Activated CD8-positive, alpha-beta memory T cell treated with anti-CD3 and anti-CD28 coated beads, Interleukin-2, amount 10 ng/mL, durations not matched to agents 7 days and 5 days (primary cell): ENCODE measurements around the gene KRTAP4-9. TPM values are rescaled to one million over a fixed set of nuclear protein-coding genes. Genes with fewer than 3 reads are reported as not detected.
"Not testable (repeated sequence)": the region's sequence is repeated elsewhere in the genome, so short reads cannot be mapped to it uniquely, and the experiment has no call there.

Experiments used
- ATAC-seq: fragments of 150-1000 bp; cut with Tn5 transposase; one replicate; pipeline ENCODE4 v1.10.0; 2021; ENCODE audit warnings: moderate library complexity
- CTCF ChIA-PET: fragments of 350-600 bp; sonication (Branson Sonifier 250); formaldehyde crosslinking; loops from one replicate; lab custom pipeline; 2021; ENCODE audit warnings: antibody characterized with exemption; lab: Charles Lee
- DNase-seq: peaks from one replicate; pipeline ENCODE4 v3.0.0-alpha.2; 2020
- H3K27ac Mint-ChIP-seq: one replicate; pipeline ENCODE4 v1.8.0; 2021; ENCODE audit warnings: mild to moderate bottlenecking, mixed read lengths
- H3K27me3 Mint-ChIP-seq: one replicate; pipeline ENCODE4 v1.8.0; 2021; ENCODE audit warnings: mixed read lengths
- H3K36me3 Mint-ChIP-seq: one replicate; pipeline ENCODE4 v1.8.0; 2021; ENCODE audit warnings: mild to moderate bottlenecking, mixed read lengths
- H3K4me1 Mint-ChIP-seq: one replicate; pipeline ENCODE4 v1.8.0; 2021; ENCODE audit warnings: mixed read lengths
- H3K4me3 Mint-ChIP-seq: one replicate; pipeline ENCODE4 v1.8.0; 2021; ENCODE audit warnings: mild to moderate bottlenecking, moderate library complexity, mixed read lengths
- H3K9me3 Mint-ChIP-seq: one replicate; pipeline ENCODE4 v1.8.0; 2022; ENCODE audit warnings: low read depth, mixed read lengths
- total RNA-seq, 2 experiments: library from RNA; stranded (reverse); gene quantifications; one replicate each; pipeline ENCODE4 v1.2.3, GENCODE V29; 2021

The KRTAP4-9 gene
- total RNA-seq, 2 experiments from 2014 or later: not detected

- Mint-ChIP-seq H3K4me3 (no peak overlapping the region), H3K36me3 (no peaks in the 10 kb centered on the region), H3K4me1 (peaks cover 10% of the 10 kb centered on the region), H3K9me3 (peaks cover 2% of the 10 kb centered on the region), H3K27ac (no peak overlapping the region), H3K27me3 (peaks cover 18% of the 10 kb centered on the region)
- CTCF ChIA-PET: no interaction called here
- ATAC-seq (no peak), DNase-seq (no peak)
Observed at GRCh38 chr17:41125064-41125463, 19.9 kb downstream of the KRTAP4-9 start.

GRCh38 chr17:41126412-41126811 lies 21.2 kb downstream of the KRTAP4-9 start:
- Mint-ChIP-seq H3K27me3 (peaks cover 18% of the 10 kb centered on the region), H3K4me1 (peaks cover 5% of the 10 kb centered on the region), H3K36me3 (no peaks in the 10 kb centered on the region), H3K9me3 (peaks cover 2% of the 10 kb centered on the region), H3K27ac (no peak overlapping the region), H3K4me3 (no peak overlapping the region)
- ATAC-seq: no peak
- CTCF ChIA-PET: no interaction called here
- no peak for DNase-seq

DNA sequence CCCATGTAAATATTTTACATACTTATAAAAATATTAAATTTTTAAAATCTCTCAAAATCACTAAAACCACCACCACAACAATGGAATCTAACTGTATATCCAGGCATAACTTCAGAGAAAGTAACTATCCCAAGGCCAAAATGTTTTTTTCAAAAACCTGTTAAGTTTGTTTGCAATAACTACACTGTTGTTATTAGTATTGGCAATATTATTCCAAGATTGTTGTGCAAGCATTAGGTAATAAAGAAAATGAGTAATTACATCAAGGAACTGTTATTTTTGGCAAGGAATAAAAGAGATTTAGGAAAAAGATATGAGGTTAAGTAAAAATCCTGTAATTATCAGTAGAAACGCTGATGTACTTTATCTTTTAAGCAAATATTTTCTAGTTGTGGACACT lies 22.2 kb downstream of the KRTAP4-9 start:
- Mint-ChIP-seq H3K4me1 (peaks cover 5% of the 10 kb centered on the region), H3K27me3 (peaks cover 15% of the 10 kb centered on the region), H3K27ac (no peak overlapping the region), H3K4me3 (no peak overlapping the region), H3K36me3 (no peaks in the 10 kb centered on the region), H3K9me3 (peaks cover 2% of the 10 kb centered on the region)
- CTCF ChIA-PET: no interaction called here
- DNase-seq (no peak), ATAC-seq (no peak)

- Mint-ChIP-seq H3K4me1 (no peaks in the 10 kb centered on the region), H3K9me3 (no peaks in the 10 kb centered on the region), H3K27me3 (peaks cover 11% of the 10 kb centered on the region), H3K27ac (no peak overlapping the region), H3K36me3 (no peaks in the 10 kb centered on the region), H3K4me3 (no peak overlapping the region)
- DNase-seq (no peak), ATAC-seq (no peak)
- CTCF ChIA-PET: no interaction called here
Observed at GRCh38 chr17:41131979-41132378, 26.8 kb downstream of the KRTAP4-9 start.

DNA sequence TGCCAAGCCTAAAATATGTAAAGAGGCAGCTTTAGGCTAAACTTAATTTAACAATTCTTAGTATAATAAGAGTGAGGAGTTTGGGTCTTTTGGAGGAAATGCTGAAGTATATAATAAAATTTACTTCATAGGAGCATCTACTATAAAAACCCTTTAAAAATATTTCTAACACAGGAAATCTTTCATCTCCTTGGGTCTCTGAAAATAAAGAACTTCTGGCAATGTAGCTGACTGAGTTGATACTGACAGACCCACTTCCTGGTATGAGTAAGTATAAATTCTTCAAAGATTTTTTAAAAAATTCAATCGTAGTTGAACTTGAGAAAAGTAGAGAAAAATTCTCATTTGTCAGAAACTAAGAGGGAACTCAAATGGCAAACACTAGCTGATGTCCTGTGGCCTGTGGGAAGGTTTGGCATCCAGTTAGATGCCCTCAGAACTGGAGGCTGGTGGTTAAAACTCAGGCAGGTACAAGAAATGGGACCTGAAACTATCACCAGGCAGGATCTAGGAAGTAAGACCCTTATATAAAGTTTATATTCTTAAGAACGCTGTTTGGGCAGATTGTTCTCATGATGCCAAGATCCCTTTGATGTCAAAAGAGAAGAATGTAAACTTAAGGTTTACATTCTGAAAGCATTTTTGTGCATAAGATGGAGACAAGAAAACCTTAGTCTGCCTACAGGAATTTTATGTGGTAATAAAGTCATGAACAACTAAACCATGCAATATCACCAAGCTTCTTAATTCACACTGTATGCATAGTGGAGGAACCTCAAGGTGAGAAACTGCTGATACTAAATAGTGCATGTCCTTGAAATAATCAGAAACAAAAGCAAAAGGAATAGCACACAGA lies 28.9 kb downstream of the KRTAP4-9 start:
- H3K4me1 Mint-ChIP-seq: no peaks in the 10 kb centered on the region
- H3K4me3 Mint-ChIP-seq: no peak overlapping the region
- DNase-seq: no peak
- H3K27ac Mint-ChIP-seq: no peak overlapping the region
- H3K9me3 Mint-ChIP-seq: peaks cover 3% of the 10 kb centered on the region
- no peaks in the 10 kb centered on the region for H3K36me3 Mint-ChIP-seq
- no peak for ATAC-seq
- H3K27me3 Mint-ChIP-seq: peaks cover 9% of the 10 kb centered on the region
- CTCF ChIA-PET: no interaction called here

GRCh38 chr17:41139865-41140264 lies 34.7 kb downstream of the KRTAP4-9 start:
- H3K4me1 Mint-ChIP-seq, H3K4me3 Mint-ChIP-seq, ATAC-seq, CTCF ChIA-PET, H3K27ac Mint-ChIP-seq, H3K27me3 Mint-ChIP-seq, DNase-seq, H3K36me3 Mint-ChIP-seq: not testable (repeated sequence)
- H3K9me3 Mint-ChIP-seq: peaks cover 19% of the 10 kb centered on the region

- DNase-seq (no peak), ATAC-seq (no peak)
- peaks cover 19% of the 10 kb centered on the region for H3K9me3 Mint-ChIP-seq
- no peaks in the 10 kb centered on the region for H3K4me1 Mint-ChIP-seq
- no peak within 1 kb of the TSS for H3K4me3 Mint-ChIP-seq
- H3K27ac Mint-ChIP-seq: no peak within 1 kb of the TSS
- CTCF ChIA-PET: no interaction called here
- H3K27me3 Mint-ChIP-seq: peaks cover 4% of the 10 kb centered on the region
- peaks cover 7% of the 10 kb centered on the region for H3K36me3 Mint-ChIP-seq
Observed at GRCh38 chr17:41140360-41141131, 35.4 kb downstream of the KRTAP4-9 start, which contains the start of gene KRTAP4-6. Gene KRTAP4-6, minus strand, starts transcription at chr17:41140544. Its CDS starts 57 bp downstream, at chr17:41140487.

- H3K36me3 Mint-ChIP-seq: peaks cover 7% of the 10 kb centered on the region
- ATAC-seq: no peak
- CTCF ChIA-PET: no interaction called here
- H3K27me3 Mint-ChIP-seq: peaks cover 4% of the 10 kb centered on the region
- peaks cover 19% of the 10 kb centered on the region for H3K9me3 Mint-ChIP-seq
- H3K27ac Mint-ChIP-seq: no peak overlapping the region
- no peaks in the 10 kb centered on the region for H3K4me1 Mint-ChIP-seq
- DNase-seq: no peak
- no peak overlapping the region for H3K4me3 Mint-ChIP-seq
Observed at GRCh38 chr17:41141361-41141760, 36.2 kb downstream of the KRTAP4-9 start.

DNA sequence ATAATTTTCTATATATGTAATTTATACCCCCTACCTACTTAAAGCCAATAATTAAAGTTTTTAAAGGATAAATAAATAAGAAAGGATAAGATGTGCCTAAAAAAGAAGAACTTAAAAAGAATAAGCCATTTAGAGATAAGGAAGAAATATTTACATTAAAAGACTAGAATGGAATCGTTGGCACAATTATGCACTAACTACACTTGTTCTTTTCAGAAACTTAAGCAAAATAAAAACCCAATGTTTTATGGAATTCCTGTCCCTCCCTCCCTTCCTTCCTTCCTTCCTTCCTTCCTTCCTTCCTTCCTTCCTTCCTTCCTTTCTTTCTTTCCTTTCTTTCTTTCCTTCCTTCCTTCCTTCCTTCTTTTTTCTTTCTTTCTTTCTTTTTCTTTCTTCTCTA lies 39.7 kb downstream of the KRTAP4-9 start:
- DNase-seq (no peak), ATAC-seq (no peak)
- Mint-ChIP-seq H3K9me3 (peaks cover 13% of the 10 kb centered on the region), H3K4me3 (no peak overlapping the region), H3K4me1 (no peaks in the 10 kb centered on the region), H3K27me3 (peaks cover 2% of the 10 kb centered on the region), H3K27ac (no peak overlapping the region), H3K36me3 (peaks cover 4% of the 10 kb centered on the region)
- CTCF ChIA-PET: no interaction called here

- H3K4me1 Mint-ChIP-seq: no peaks in the 10 kb centered on the region
- no peak overlapping the region for H3K4me3 Mint-ChIP-seq
- peaks cover 13% of the 10 kb centered on the region for H3K9me3 Mint-ChIP-seq
- CTCF ChIA-PET: no interaction called here
- ATAC-seq (no peak), DNase-seq (no peak)
- peaks cover 2% of the 10 kb centered on the region for H3K27me3 Mint-ChIP-seq
- H3K27ac Mint-ChIP-seq: no peak overlapping the region
- H3K36me3 Mint-ChIP-seq: peaks cover 4% of the 10 kb centered on the region
Observed at GRCh38 chr17:41145261-41145660, 40.1 kb downstream of the KRTAP4-9 start.

- Mint-ChIP-seq H3K4me1 (no peaks in the 10 kb centered on the region), H3K27ac (no peak overlapping the region), H3K4me3 (no peak overlapping the region), H3K36me3 (peaks cover 4% of the 10 kb centered on the region), H3K9me3 (peaks cover 7% of the 10 kb centered on the region), H3K27me3 (peaks cover 2% of the 10 kb centered on the region)
- CTCF ChIA-PET: no interaction called here
- DNase-seq (no peak), ATAC-seq (no peak)
Observed at GRCh38 chr17:41147531-41148204, 42.5 kb downstream of the KRTAP4-9 start.

- CTCF ChIA-PET: not testable (repeated sequence)
Observed at GRCh38 chr17:41148971-41149651, 43.9 kb downstream of the KRTAP4-9 start.

DNA sequence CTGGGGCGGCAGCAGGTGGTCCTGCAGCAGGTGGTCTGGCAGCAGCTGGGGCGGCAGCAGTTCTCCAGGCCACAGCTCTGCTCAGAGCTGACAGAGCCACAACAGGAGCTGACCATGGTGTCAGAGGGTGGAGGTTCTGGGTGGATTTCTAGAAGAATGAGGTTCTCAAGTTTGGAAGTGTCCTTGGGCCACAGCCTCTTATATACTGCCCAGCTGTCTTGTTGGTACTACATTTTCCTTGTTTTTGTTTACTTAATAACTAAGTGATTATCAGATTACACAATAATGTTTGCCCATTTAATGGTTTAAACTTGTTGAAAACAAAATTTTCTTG lies 44.4 kb downstream of the KRTAP4-9 start, which contains the start of gene KRTAP4-5:
Gene KRTAP4-5, minus strand, starts transcription at position 174 of the 334 bp plus-strand sequence. Its CDS starts 58 bp downstream, at position 116.
- H3K4me1 Mint-ChIP-seq: no peaks in the 10 kb centered on the region

More at GRCh38 chr17:41148971-41149651, 43.9 kb downstream of the KRTAP4-9 start:
- H3K27me3 Mint-ChIP-seq: peaks cover 11% of the 10 kb centered on the region
- H3K27ac Mint-ChIP-seq, H3K9me3 Mint-ChIP-seq, H3K36me3 Mint-ChIP-seq, DNase-seq, H3K4me1 Mint-ChIP-seq, ATAC-seq, H3K4me3 Mint-ChIP-seq: not testable (repeated sequence)

More for the DNA sequence above, 44.4 kb downstream of the KRTAP4-9 start, which contains the start of gene KRTAP4-5:
- H3K4me3 Mint-ChIP-seq: no peak within 1 kb of the TSS
- CTCF ChIA-PET: no interaction called here
- no peaks in the 10 kb centered on the region for H3K9me3 Mint-ChIP-seq
- no peak for DNase-seq
- ATAC-seq: no peak
- no peak within 1 kb of the TSS for H3K27ac Mint-ChIP-seq
- peaks cover 12% of the 10 kb centered on the region for H3K27me3 Mint-ChIP-seq
- H3K36me3 Mint-ChIP-seq: no peaks in the 10 kb centered on the region
